A549 treated with CpdA at 1 μM for 4 hours (cell line): ENCODE measurements around the gene GET3. TPM values are rescaled to one million over a fixed set of nuclear protein-coding genes. Genes with fewer than 3 reads are reported as not detected.

ENCODE experiments used
- total RNA-seq: library from RNA; stranded (reverse); fragments of 200-300 nt; extraction: Qiagen RNA extraction; gene quantifications from 5 replicates; pipeline ENCODE4 v1.2.3, GENCODE V29; 2022; ENCODE audit warnings: low read depth

The GET3 gene
- total RNA-seq, result 66.0 to 99.1 TPM (median 96.6 TPM) in 5 replicates

DNA sequence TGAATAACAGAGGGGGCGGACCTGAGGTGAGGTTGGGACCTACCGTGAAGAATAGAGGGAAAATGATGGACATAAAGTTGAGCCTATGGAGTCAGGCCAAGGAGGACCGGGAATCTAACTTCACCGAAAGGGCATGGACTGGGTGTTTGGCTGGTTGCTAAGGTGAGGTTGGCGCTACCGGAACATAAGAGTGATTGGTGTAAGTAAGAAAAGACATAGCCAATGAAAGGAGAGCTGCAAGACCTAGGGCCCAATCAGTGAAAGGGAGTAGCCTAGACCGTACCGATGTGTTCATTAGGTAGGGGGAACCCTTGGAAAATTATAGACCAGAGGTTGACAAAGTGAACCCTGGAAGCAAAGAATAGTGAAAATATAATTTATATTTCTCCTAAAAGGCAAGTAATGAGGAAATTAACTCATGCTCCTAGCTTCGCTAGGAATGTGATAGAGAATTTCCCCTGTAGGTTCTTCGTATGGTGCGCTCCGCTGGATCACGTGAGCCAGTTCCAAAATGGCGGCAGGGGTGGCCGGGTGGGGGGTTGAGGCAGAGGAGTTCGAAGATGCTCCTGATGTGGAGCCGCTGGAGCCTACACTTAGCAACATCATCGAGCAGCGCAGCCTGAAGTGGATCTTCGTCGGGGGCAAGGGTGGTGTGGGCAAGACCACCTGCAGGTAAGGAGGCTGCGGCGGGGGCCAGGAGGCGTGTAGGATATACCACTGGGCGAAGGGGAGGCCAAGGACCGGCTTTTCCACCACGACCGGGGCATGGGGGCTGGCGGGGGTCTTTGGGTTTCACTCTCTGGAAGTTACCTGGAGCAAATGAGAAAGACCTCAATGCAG is at the start of gene GET3:
Gene GET3 (plus strand): TSS at position 503 of the 840 bp plus-strand sequence. CDS start 9 bp downstream, at position 512.

DNA sequence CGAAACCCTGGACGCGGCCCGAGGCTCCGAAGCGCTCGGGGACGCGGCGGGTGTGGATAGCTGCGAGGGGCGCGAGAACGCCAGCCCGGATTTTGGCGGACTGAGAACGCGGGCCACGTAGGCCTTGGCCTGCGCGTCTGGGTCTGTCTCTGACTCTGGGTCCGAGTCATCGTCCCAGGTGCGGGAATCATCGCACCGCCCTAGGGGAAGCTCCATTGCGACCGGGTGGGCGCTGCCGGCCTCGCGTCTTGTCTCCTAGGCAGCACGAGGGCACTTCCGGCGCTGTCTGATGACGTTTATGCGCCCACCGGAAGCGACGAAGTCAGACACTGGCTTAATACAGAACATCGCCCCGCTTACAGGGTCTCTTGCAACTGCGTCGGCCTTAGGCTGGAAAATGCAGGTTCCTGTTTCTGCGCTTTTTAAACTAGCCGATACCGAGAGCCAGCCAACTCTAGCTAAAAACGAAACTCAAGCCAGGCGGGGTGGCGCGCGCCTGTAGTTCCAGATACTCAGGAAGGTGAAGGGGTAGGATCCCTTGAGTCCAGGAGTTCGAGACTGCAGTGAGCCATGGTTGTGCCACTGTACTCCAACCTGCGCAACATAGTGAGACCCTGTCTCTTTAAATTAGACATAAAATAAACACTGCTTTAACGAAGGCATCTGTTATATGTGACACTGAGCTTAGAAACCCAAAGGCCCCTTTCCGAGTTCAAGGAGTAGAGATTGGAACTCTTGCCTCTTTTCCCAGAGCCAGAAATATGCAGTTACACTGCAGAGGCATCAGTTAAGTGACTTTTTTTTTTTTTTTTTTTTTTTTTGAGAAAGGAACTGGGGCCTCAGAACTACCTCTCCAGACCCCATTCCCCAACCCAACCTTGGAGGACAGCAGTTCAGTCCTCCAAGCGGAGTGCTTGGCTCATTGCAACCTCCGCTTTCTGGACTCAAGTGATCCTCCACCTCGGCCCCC is 40.6 kb upstream of the GET3 start, which contains the start of gene FBXW9:
Gene FBXW9 (minus strand): TSS at position 266 of the 970 bp plus-strand sequence. CDS start 50 bp downstream, at position 216.

DNA sequence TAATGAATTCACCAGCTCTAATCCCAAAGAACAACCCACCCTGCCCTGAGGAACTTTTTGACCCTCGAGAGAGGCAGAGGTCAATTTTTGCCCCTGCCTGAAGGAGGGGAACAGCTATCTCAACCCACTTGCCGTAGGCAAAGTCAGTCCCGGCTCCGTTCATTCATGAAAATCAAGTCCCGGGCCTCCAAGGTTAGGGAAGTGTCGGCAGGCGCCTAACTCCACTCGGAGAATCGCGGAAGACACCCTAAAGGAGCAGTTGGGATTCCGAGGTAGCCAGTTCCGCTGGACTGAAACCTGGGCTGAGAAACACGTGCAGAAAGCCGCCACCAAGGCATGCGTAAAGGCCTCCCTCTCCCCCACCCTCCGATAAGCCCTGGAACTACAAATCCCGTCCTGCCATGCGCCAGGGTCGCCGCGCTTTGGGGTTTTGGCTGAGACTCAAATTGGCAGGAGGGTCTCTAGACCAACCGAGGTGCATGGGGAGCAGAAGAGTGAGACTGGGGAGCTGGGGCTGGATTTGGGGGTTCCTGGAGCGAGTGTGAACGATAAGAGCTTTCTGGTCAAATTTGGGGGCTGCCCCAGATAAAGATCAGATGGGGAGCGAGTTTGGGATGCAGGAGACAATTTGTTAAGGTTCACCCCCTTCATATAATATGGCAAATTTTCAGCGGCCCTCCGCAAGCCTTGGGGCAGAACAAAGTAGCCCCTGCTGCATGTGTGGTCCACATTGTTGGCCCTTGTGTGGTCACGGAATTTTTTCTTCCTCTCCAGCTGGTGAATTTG is 13.5 kb upstream of the GET3 start, which contains the start of gene TNPO2:
Gene TNPO2 (minus strand): TSS at position 292 of the 786 bp plus-strand sequence. CDS start 2,955 bp downstream, outside the sequence.

DNA sequence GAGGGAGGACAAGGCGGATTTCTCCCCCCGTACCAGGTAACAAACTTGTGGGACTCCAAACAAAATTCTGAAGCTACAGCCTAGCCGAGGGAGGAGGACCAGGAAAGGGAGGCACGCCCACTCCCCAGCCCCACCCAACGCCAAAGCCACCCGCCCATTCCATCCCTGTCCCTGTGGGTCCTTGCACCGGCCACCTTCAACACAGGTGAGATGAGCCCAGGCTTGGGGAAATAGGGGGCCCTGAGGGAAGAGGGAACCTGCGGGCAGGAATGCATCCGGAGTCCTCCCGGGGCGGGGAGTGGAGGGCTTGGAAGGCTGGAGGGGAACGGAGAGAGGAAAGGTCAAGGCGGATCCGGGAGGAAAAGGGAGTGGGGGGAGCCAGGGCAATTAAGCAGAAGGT is 14.3 kb downstream of the GET3 start, which contains the start of gene BEST2:
Gene BEST2 (plus strand): TSS at position 157 of the 400 bp plus-strand sequence. CDS start 802 bp downstream, outside the sequence.

DNA sequence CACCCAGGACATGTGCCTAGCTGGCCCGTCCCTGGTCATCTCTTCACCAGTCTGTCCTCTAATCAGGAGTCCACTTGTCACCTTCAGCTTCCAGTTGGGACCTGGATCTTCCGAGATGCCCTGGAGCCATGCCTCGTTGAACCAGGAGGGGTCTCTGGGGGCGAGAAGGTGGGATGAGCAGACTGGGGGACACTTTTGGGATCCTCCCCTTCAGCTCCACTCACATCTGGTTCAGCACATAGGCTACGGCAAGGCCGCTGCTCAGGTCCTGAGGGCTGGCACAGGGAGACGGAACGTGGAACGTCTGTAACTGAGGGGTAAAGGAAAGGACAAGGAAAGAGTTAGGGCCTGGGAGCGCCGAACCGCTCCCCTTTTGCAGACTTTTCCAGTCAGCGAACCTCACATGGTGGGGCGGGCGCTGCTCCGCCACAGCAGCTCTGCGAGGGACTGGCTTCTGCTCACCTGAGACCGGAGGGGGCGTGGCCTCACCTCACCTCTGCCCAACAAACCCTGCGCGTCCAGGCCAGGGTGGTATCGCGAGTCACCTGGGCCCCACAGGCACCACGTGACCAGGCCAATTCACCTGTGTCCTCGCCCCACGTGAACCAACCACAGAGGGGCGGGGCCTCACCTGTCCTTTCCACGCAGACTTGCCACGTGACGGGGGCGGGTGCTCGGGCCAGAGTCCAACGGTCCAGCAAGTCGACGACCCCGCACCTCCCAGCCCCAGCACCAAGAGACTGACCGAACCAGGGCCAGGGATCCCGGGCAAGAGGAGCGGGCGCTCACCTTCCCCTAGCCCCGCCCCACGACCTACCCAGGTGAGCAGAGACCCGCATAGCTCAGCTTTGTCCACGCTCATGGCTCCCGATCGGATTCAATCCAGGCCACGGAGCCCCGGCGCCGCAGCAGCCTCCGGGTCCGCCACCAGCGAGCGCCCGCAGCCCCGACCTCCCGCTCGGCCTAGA is 37.6 kb downstream of the GET3 start, which contains the start of gene HOOK2:
Gene HOOK2 (minus strand): TSS at position 965 of the 968 bp plus-strand sequence. CDS start 103 bp downstream, at position 862.

DNA sequence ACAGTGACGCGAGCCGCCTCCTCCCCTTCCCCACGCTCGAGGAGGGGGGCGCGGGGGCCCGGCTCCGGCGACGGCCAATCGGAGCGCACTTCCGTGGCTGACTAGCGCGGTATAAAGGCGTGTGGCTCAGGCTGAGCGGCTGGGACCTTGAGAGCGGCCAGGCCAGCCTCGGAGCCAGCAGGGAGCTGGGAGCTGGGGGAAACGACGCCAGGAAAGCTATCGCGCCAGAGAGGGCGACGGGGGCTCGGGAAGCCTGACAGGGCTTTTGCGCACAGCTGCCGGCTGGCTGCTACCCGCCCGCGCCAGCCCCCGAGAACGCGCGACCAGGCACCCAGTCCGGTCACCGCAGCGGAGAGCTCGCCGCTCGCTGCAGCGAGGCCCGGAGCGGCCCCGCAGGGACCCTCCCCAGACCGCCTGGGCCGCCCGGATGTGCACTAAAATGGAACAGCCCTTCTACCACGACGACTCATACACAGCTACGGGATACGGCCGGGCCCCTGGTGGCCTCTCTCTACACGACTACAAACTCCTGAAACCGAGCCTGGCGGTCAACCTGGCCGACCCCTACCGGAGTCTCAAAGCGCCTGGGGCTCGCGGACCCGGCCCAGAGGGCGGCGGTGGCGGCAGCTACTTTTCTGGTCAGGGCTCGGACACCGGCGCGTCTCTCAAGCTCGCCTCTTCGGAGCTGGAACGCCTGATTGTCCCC is 54.2 kb downstream of the GET3 start, which contains the start of gene JUNB:
Gene JUNB (plus strand): TSS at position 142 of the 706 bp plus-strand sequence. CDS start 286 bp downstream, at position 428.

Other genes starting within 250 kb of the GET3 start
- gene ZNF564, start 186.0 kb upstream of the GET3 start, total RNA-seq, result 1.6 to 2.4 TPM (median 1.7 TPM) in 5 replicates
- gene ZNF490, start 126.7 kb upstream of the GET3 start, total RNA-seq, result 0.55 to 0.78 TPM (median 0.62 TPM) in 5 replicates
- 4.2 to 7.9 TPM (median 5.0 TPM) in 5 replicates for gene ZNF791, start 126.6 kb upstream of the GET3 start, total RNA-seq
- gene MAN2B1, start 70.8 kb upstream of the GET3 start, total RNA-seq, result 16.4 to 20.7 TPM (median 17.5 TPM) in 5 replicates
- gene WDR83, start 70.7 kb upstream of the GET3 start, total RNA-seq, result 7.6 to 13.8 TPM (median 10.8 TPM) in 5 replicates
- gene DHPS, start 55.6 kb upstream of the GET3 start, total RNA-seq, result 42.7 to 54.1 TPM (median 50.9 TPM) in 5 replicates
- gene GNG14, start 49.5 kb upstream of the GET3 start, total RNA-seq, result not detected in 5 replicates
- 9.4 to 13.1 TPM (median 11.1 TPM) in 5 replicates for gene FBXW9, start 40.9 kb upstream of the GET3 start, total RNA-seq
- gene TNPO2, start 13.6 kb upstream of the GET3 start, total RNA-seq, result 26.5 to 38.1 TPM (median 34.8 TPM) in 5 replicates
- 154 to 217 TPM (median 198 TPM) in 5 replicates for gene TRIR, start 2.8 kb upstream of the GET3 start, total RNA-seq
- 0.05 to 0.10 TPM (median 0.08 TPM) in 3 of 5 replicates, not detected in the others for gene BEST2, start 14.3 kb downstream of the GET3 start, total RNA-seq
- 9.1 to 13.2 TPM (median 10.1 TPM) in 5 replicates for gene HOOK2, start 38.1 kb downstream of the GET3 start, total RNA-seq
- 80.8 to 152 TPM (median 131 TPM) in 5 replicates for gene JUNB, start 54.0 kb downstream of the GET3 start, total RNA-seq
- gene PRDX2, start 64.3 kb downstream of the GET3 start, total RNA-seq, result 0.41 to 0.94 TPM (median 0.74 TPM) in 5 replicates
- 8.2 to 20.2 TPM (median 11.8 TPM) in 4 of 5 replicates, not detected in the other for gene THSD8, start 64.6 kb downstream of the GET3 start, total RNA-seq
- 26.5 to 49.9 TPM (median 42.8 TPM) in 5 replicates for gene RNASEH2A, start 69.1 kb downstream of the GET3 start, total RNA-seq
- 0.10 to 0.77 TPM (median 0.27 TPM) in 4 of 5 replicates, not detected in the other for gene RTBDN, start 97.1 kb downstream of the GET3 start, total RNA-seq
- gene MAST1, start 101.0 kb downstream of the GET3 start, total RNA-seq, result 1.0 to 3.0 TPM (median 1.9 TPM) in 5 replicates
- gene DNASE2, start 144.0 kb downstream of the GET3 start, total RNA-seq, result 26.4 to 33.8 TPM (median 31.6 TPM) in 5 replicates
- gene KLF1, start 149.7 kb downstream of the GET3 start, total RNA-seq, result 0.08 TPM in 1 of 5 replicates, not detected in the others
- gene GCDH, start 153.7 kb downstream of the GET3 start, total RNA-seq, result 8.9 to 12.5 TPM (median 9.9 TPM) in 5 replicates
- gene SYCE2, start 181.8 kb downstream of the GET3 start, total RNA-seq, result 0.23 to 0.55 TPM (median 0.40 TPM) in 5 replicates
- gene FARSA, start 196.2 kb downstream of the GET3 start, total RNA-seq, result 77.7 to 87.4 TPM (median 81.4 TPM) in 5 replicates
- 606 to 640 TPM (median 607 TPM) in 5 replicates for gene CALR, start 201.1 kb downstream of the GET3 start, total RNA-seq
- gene RAD23A, start 208.4 kb downstream of the GET3 start, total RNA-seq, result 73.6 to 84.7 TPM (median 79.2 TPM) in 5 replicates
- gene GADD45GIP1, start 219.7 kb downstream of the GET3 start, total RNA-seq, result 30.1 to 55.5 TPM (median 52.4 TPM) in 5 replicates
- gene DAND5, start 232.1 kb downstream of the GET3 start, total RNA-seq, result 0.09 to 0.16 TPM in 2 of 5 replicates, not detected in the others